H1 (cell line): ENCODE results near the gene PGAP2. TPM values are rescaled to one million over a fixed set of nuclear protein-coding genes. Genes with fewer than 3 reads are reported as not detected.

Source experiments
- CTCF ChIP-seq, 3 experiments: IDR thresholded peaks; 1 replicate in 2 of 3; 2 replicates in 1 of 3; pipeline versions ENCODE4 v1.5.1 to v1.6.1; 2011; ENCODE audit warnings: low read length in 3 of 3, mild to moderate bottlenecking in 3 of 3, inconsistent platforms in 2 of 3, low read depth in 1 of 3, moderate library complexity in 1 of 3; ENCODE audit not compliant: insufficient read depth in 1 of 3; ENCODE audit errors: control extremely low read depth in 1 of 3
- polyA plus RNA-seq, 7 experiments: library from polyadenylated mRNA; depleted of rRNA in 3 of 7; stranded (reverse) in 5 of 7; unstranded in 2 of 7; fragments of >200 nt in 5 of 7; fragments of 200-250 nt in 2 of 7; gene quantifications; 1 replicate in 5 of 7; 2 replicates in 1 of 7; 4 replicates in 1 of 7; pipeline versions ENCODE4 v1.2.1 to v1.2.3, GENCODE V29; 2011 to 2013; ENCODE audit warnings: missing spikeins in 2 of 7, mixed read lengths in 2 of 7
- total RNA-seq: library from RNA; stranded (reverse); fragmentation: NEBNext Ultra II Directional; extraction: Animal tissue kit (Norgen Biotek cat#: 25700); gene quantifications from 2 replicates; pipeline ENCODE4 v1.2.1, GENCODE V29; 2021

The PGAP2 gene
- total and polyA plus RNA-seq, 2 of the 8 experiments (the other 6 are each of a cell fraction or from before 2014, with no cell fraction given): 56.5 to 106 TPM

DNA sequence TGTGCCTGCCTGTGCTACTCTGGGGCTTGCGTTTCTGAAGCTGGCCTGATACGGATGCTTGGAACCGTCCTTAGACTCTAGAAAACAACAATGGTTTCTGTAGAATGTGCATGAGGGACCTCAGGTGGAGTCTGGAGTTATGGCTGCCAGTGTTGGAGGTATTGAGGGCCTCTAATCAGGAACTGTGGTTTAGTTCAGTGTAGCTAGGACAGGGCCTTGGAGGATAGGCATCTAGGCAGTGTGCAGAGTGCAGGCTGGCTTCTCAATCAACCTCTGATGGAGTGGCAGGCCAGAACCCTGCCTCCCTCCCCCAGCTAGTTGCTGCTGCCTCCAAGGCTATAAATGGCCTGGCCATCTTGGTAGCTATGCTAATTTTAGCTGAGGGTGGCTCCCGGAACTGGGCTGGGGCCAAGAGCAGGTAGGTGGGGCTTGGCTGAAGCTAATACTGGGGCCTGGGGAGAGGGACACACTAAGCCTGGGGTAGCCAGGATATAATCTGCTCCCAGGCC, 51.1 kb downstream of the PGAP2 start (continued):
- no peak for TF ChIP-seq CTCF (IDR thresholded peaks at IDR 0.05; ENCODE audit: control extremely low read depth in 1 of 3, insufficient read depth in 1 of 3, low read depth in 1 of 3, low read length in 3 of 3)
